ENCODE measurements around the gene ARPC2.

- TF ChIP-seq, protein P1, sequence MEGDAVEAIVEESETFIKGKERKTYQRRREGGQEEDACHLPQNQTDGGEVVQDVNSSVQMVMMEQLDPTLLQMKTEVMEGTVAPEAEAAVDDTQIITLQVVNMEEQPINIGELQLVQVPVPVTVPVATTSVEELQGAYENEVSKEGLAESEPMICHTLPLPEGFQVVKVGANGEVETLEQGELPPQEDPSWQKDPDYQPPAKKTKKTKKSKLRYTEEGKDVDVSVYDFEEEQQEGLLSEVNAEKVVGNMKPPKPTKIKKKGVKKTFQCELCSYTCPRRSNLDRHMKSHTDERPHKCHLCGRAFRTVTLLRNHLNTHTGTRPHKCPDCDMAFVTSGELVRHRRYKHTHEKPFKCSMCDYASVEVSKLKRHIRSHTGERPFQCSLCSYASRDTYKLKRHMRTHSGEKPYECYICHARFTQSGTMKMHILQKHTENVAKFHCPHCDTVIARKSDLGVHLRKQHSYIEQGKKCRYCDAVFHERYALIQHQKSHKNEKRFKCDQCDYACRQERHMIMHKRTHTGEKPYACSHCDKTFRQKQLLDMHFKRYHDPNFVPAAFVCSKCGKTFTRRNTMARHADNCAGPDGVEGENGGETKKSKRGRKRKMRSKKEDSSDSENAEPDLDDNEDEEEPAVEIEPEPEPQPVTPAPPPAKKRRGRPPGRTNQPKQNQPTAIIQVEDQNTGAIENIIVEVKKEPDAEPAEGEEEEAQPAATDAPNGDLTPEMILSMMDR (IDR thresholded peaks at IDR 0.05 in 2 of 3, conservative IDR thresholded peaks at IDR 0.05 in 1 of 3; ENCODE audit: borderline replicate concordance in 1 of 3, insufficient read depth in 1 of 3, low read depth in 2 of 3, low read length in 2 of 3), result no peak
- TF ChIP-seq EZH2 (IDR thresholded peaks at IDR 0.05), result no peak
- no peak for TF ChIP-seq SRF (IDR thresholded peaks at IDR 0.05; ENCODE audit: low read depth)
- no peak for TF ChIP-seq EZH2phosphoT487 (IDR thresholded peaks at IDR 0.05; ENCODE audit: borderline replicate concordance)
- TF ChIP-seq JUND (IDR thresholded peaks at IDR 0.05), result no peak
- TF ChIP-seq YY1 (IDR thresholded peaks at IDR 0.05; ENCODE audit: extremely low read depth, insufficient replicate concordance, low read depth, low read length), result no peak
- TF ChIP-seq POLR2AphosphoS5 (IDR thresholded peaks at IDR 0.05; ENCODE audit: low read depth, low read length), result no peak
- TF ChIP-seq, protein P2, sequence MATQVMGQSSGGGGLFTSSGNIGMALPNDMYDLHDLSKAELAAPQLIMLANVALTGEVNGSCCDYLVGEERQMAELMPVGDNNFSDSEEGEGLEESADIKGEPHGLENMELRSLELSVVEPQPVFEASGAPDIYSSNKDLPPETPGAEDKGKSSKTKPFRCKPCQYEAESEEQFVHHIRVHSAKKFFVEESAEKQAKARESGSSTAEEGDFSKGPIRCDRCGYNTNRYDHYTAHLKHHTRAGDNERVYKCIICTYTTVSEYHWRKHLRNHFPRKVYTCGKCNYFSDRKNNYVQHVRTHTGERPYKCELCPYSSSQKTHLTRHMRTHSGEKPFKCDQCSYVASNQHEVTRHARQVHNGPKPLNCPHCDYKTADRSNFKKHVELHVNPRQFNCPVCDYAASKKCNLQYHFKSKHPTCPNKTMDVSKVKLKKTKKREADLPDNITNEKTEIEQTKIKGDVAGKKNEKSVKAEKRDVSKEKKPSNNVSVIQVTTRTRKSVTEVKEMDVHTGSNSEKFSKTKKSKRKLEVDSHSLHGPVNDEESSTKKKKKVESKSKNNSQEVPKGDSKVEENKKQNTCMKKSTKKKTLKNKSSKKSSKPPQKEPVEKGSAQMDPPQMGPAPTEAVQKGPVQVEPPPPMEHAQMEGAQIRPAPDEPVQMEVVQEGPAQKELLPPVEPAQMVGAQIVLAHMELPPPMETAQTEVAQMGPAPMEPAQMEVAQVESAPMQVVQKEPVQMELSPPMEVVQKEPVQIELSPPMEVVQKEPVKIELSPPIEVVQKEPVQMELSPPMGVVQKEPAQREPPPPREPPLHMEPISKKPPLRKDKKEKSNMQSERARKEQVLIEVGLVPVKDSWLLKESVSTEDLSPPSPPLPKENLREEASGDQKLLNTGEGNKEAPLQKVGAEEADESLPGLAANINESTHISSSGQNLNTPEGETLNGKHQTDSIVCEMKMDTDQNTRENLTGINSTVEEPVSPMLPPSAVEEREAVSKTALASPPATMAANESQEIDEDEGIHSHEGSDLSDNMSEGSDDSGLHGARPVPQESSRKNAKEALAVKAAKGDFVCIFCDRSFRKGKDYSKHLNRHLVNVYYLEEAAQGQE (IDR thresholded peaks at IDR 0.05; ENCODE audit: low read depth), result no peak
- no peak for TF ChIP-seq SP1 (IDR thresholded peaks at IDR 0.05; ENCODE audit: low read depth)
- TF ChIP-seq ZNF274 (IDR thresholded peaks at IDR 0.05; ENCODE audit: low read depth, low read length), result no peak
- TF ChIP-seq MAX (IDR thresholded peaks at IDR 0.05), result no peak
- no peak for TF ChIP-seq POLR2A (IDR thresholded peaks at IDR 0.05; ENCODE audit: borderline replicate concordance, extremely low read depth, insufficient read depth, insufficient read length)
- TF ChIP-seq, protein P3, sequence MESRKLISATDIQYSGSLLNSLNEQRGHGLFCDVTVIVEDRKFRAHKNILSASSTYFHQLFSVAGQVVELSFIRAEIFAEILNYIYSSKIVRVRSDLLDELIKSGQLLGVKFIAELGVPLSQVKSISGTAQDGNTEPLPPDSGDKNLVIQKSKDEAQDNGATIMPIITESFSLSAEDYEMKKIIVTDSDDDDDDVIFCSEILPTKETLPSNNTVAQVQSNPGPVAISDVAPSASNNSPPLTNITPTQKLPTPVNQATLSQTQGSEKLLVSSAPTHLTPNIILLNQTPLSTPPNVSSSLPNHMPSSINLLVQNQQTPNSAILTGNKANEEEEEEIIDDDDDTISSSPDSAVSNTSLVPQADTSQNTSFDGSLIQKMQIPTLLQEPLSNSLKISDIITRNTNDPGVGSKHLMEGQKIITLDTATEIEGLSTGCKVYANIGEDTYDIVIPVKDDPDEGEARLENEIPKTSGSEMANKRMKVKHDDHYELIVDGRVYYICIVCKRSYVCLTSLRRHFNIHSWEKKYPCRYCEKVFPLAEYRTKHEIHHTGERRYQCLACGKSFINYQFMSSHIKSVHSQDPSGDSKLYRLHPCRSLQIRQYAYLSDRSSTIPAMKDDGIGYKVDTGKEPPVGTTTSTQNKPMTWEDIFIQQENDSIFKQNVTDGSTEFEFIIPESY (IDR thresholded peaks at IDR 0.05; ENCODE audit: extremely low read depth, insufficient replicate concordance, low read length), result no peak
These were observed 19.8 kb downstream of the ARPC2 start for GRCh38 chr2:218236829-218237228.

Measured in HCT116 (cell line).